ENCODE data around the gene CRKL. TPM values are rescaled to one million over a fixed set of nuclear protein-coding genes. Genes with fewer than 3 reads are reported as not detected.

CRKL gene
- total RNA-seq, 4 donors from 2014 or later: 38.5 to 47.8 (median 42.1) TPM

- intact Hi-C loops (cut with DNase I): no loop called here
- 68 to 83% methylated on average over 1 of the region's 1 CpG for WGBS, 2 donors
- Histone ChIP-seq H3K27ac (no peak overlapping the region), H3K4me1 (no peaks in the 10 kb centered on the region), H3K4me3 (replicated peaks in 1 of 3) (no peak overlapping the region), H3K9me3 (no peaks in the 10 kb centered on the region), H3K27me3 (no peaks in the 10 kb centered on the region), H3K36me3 (peaks cover 9 to 25% of the 10 kb centered on the region in 2 donors)
- no peak for DNase-seq
- TF ChIP-seq POLR2A (IDR thresholded peaks at IDR 0.05) (no peak), CTCF (IDR thresholded peaks at IDR 0.05) (no peak)
These were observed 41.9 kb upstream of the CRKL start for GRCh38 chr22:20875296-20875695.

GRCh38 chr22:20877715-20878114 lies 39.5 kb upstream of the CRKL start:
- peaks cover 9 to 27% of the 10 kb centered on the region in 2 donors for H3K36me3 ChIP-seq
- TF ChIP-seq CTCF (IDR thresholded peaks at IDR 0.05): no peak
- no peak for TF ChIP-seq POLR2A (IDR thresholded peaks at IDR 0.05)
- intact Hi-C loops (cut with DNase I): no loop called here
- WGBS, 2 donors: 96 to 100% methylated on average over 3 of the region's 3 CpGs
- H3K4me1 ChIP-seq: no peaks in the 10 kb centered on the region
- no peak overlapping the region for H3K4me3 ChIP-seq (replicated peaks in 1 of 3)
- H3K27me3 ChIP-seq: no peaks in the 10 kb centered on the region
- no peak overlapping the region for H3K27ac ChIP-seq
- DNase-seq: no peak
- no peaks in the 10 kb centered on the region for H3K9me3 ChIP-seq

- no peak for DNase-seq
- WGBS, 2 donors: 84 to 93% methylated on average over 3 to 4 of the region's 5 CpGs
- no peak overlapping the region for H3K27ac ChIP-seq
- H3K4me3 ChIP-seq (replicated peaks in 1 of 3): no peak overlapping the region
- intact Hi-C loops (cut with DNase I): no loop called here
- no peaks in the 10 kb centered on the region for H3K9me3 ChIP-seq
- no peaks in the 10 kb centered on the region for H3K27me3 ChIP-seq
- H3K4me1 ChIP-seq: no peaks in the 10 kb centered on the region
- peaks cover 26 to 33% of the 10 kb centered on the region in 2 donors for H3K36me3 ChIP-seq
- TF ChIP-seq CTCF (IDR thresholded peaks at IDR 0.05): no peak
- no peak for TF ChIP-seq POLR2A (IDR thresholded peaks at IDR 0.05)
These were observed 36.0 kb upstream of the CRKL start for GRCh38 chr22:20881231-20881630.

GRCh38 chr22:20881869-20882815 lies 35.1 kb upstream of the CRKL start:
- no peaks in the 10 kb centered on the region for H3K9me3 ChIP-seq
- no peak overlapping the region for H3K4me3 ChIP-seq (replicated peaks in 1 of 3)
- H3K4me1 ChIP-seq: no peaks in the 10 kb centered on the region
- 93 to 96% methylated on average over 9 of the region's 9 CpGs for WGBS, 2 donors
- peaks cover 26 to 34% of the 10 kb centered on the region in 2 donors for H3K36me3 ChIP-seq
- no peak overlapping the region for H3K27ac ChIP-seq
- TF ChIP-seq POLR2A (IDR thresholded peaks at IDR 0.05) (no peak), CTCF (IDR thresholded peaks at IDR 0.05) (no peak)
- intact Hi-C loops (cut with DNase I): no loop called here
- no peaks in the 10 kb centered on the region for H3K27me3 ChIP-seq
- DNase-seq: no peak

GRCh38 chr22:20882855-20883254 lies 34.4 kb upstream of the CRKL start:
- H3K36me3 ChIP-seq: peaks cover 26 to 41% of the 10 kb centered on the region in 2 donors
- no peaks in the 10 kb centered on the region for H3K27me3 ChIP-seq
- no peak for TF ChIP-seq POLR2A (IDR thresholded peaks at IDR 0.05)
- TF ChIP-seq CTCF (IDR thresholded peaks at IDR 0.05): no peak
- DNase-seq: no peak
- no peak overlapping the region for H3K27ac ChIP-seq
- intact Hi-C loops (cut with DNase I): no loop called here
- 91 to 95% methylated on average over 6 of the region's 6 CpGs for WGBS, 2 donors
- no peaks in the 10 kb centered on the region for H3K4me1 ChIP-seq
- no peak overlapping the region for H3K4me3 ChIP-seq (replicated peaks in 1 of 3)
- no peaks in the 10 kb centered on the region for H3K9me3 ChIP-seq
